CD4-positive, alpha-beta T cell (primary cell): ENCODE results near the gene LRRTM2. TPM values are rescaled to one million over a fixed set of nuclear protein-coding genes. Genes with fewer than 3 reads are reported as not detected.
"Not testable (repeated sequence)": the region's sequence is repeated elsewhere in the genome, so short reads cannot be mapped to it uniquely, and the experiment has no call there.

Source experiments
- ATAC-seq: fragments of 200-7000 bp; cut with Tn5 transposase; one replicate; pipeline ENCODE4 v1.10.0; 2022; ENCODE audit warnings: mild to moderate bottlenecking; ENCODE audit not compliant: poor library complexity
- CTCF ChIA-PET: fragments of 350-600 bp; sonication (Branson Sonifier 250); formaldehyde crosslinking; loops from one replicate; lab custom pipeline; 2021; ENCODE audit warnings: antibody characterized with exemption, inconsistent platforms; lab: Charles Lee
- POLR2A ChIA-PET: fragments of 350-600 bp; sonication (Branson Sonifier 250); formaldehyde crosslinking; loops from one replicate; lab custom pipeline; 2021; ENCODE audit warnings: antibody characterized with exemption, inconsistent platforms; lab: Charles Lee
- DNase-seq, 14 experiments: peaks; one replicate each; pipeline ENCODE4 v3.0.0-alpha.2; 2013 to 2020; ENCODE audit warnings: mixed read lengths in 2 of 14
- H3K27ac ChIP-seq, 2 donors: one replicate each; pipeline versions ENCODE4 v1.5.1 to v1.7.0; 2013; ENCODE audit warnings: low read length in 2 of 2, low read depth in 1 of 2, mild to moderate bottlenecking in 1 of 2
- H3K27me3 ChIP-seq, 2 experiments: 1 replicate in 1 of 2; 2 replicates in 1 of 2; pipeline versions ENCODE4 v1.6.1 to v1.7.0; 2013; ENCODE audit warnings: low read length in 2 of 2, control low read depth in 1 of 2, mild to moderate bottlenecking in 1 of 2, moderate library complexity in 1 of 2; ENCODE audit not compliant: insufficient read depth in 2 of 2, control insufficient read depth in 1 of 2
- H3K36me3 ChIP-seq: one replicate; pipeline ENCODE4 v1.6.1; 2013; ENCODE audit warnings: low read length, control low read depth; ENCODE audit not compliant: insufficient read depth
- H3K4me1 ChIP-seq: one replicate; pipeline ENCODE4 v1.6.1; 2013; ENCODE audit warnings: low read length, control low read depth; ENCODE audit not compliant: insufficient read depth
- H3K4me3 ChIP-seq: one replicate; pipeline ENCODE4 v1.5.1; 2013; ENCODE audit warnings: mild to moderate bottlenecking, low read length, moderate library complexity
- H3K9me3 ChIP-seq, 2 experiments: 1 replicate in 1 of 2; 2 replicates in 1 of 2; pipeline versions ENCODE4 v1.6.1 to v1.7.0; 2013; ENCODE audit warnings: low read length in 2 of 2, mild to moderate bottlenecking in 2 of 2, control low read depth in 1 of 2, moderate library complexity in 1 of 2; ENCODE audit not compliant: control insufficient read depth in 1 of 2, insufficient read depth in 1 of 2
- H3K27ac Mint-ChIP-seq: one replicate; pipeline ENCODE4 v1.8.0; 2020; ENCODE audit warnings: mixed read lengths
- H3K27me3 Mint-ChIP-seq: one replicate; pipeline ENCODE4 v1.8.0; 2021; ENCODE audit warnings: mixed read lengths
- H3K36me3 Mint-ChIP-seq: one replicate; pipeline ENCODE4 v1.8.0; 2021; ENCODE audit warnings: low read depth, mixed read lengths
- H3K4me1 Mint-ChIP-seq: one replicate; pipeline ENCODE4 v1.8.0; 2021; ENCODE audit warnings: low read depth, mixed read lengths
- H3K4me3 Mint-ChIP-seq: one replicate; pipeline ENCODE4 v1.8.0; 2020; ENCODE audit warnings: mild to moderate bottlenecking, mixed read lengths
- H3K9me3 Mint-ChIP-seq: one replicate; pipeline ENCODE4 v1.8.0; 2020; ENCODE audit warnings: mixed read lengths
- CTCF ChIP-seq: fragments of 200-600 bp; IDR thresholded peaks from one replicate; pipeline ENCODE4 v1.8.0; 2022; ENCODE audit warnings: antibody characterized with exemption, mild to moderate bottlenecking
- intact Hi-C, 2 experiments: fragments of 100-400 bp; cut with DNase I in 1 of 2; cut with micrococcal nuclease in 1 of 2; formaldehyde crosslinking; loops; one replicate each; pipeline versions ENCODE4 v1.15.1 to v1.9.0; 2023 to 2025; cut with DNase I, micrococcal nuclease
- polyA plus RNA-seq, 2 donors: library from polyadenylated mRNA; unstranded; fragments of 120-200 nt; gene quantifications; one replicate each; pipeline ENCODE4 v1.2.1, GENCODE V29; 2013
- total RNA-seq, 174 experiments: library from RNA in 2 of 174; stranded (reverse) in 2 of 174; gene quantifications; one replicate each; pipeline ENCODE4 v1.2.3 and lab custom pipeline; 2021 to 2026

LRRTM2 gene
- total RNA-seq: under 1 TPM; 0.03 to 0.22 TPM
- polyA plus RNA-seq (2013, experiment 1 of 2): 0.04 TPM
- polyA plus RNA-seq (2013, experiment 2 of 2): 0.15 TPM
- total RNA-seq (lab: John Stamatoyannopoulos, UW): 0 to 0.53 (median 0.08) reads per million in 172 experiments

DNA sequence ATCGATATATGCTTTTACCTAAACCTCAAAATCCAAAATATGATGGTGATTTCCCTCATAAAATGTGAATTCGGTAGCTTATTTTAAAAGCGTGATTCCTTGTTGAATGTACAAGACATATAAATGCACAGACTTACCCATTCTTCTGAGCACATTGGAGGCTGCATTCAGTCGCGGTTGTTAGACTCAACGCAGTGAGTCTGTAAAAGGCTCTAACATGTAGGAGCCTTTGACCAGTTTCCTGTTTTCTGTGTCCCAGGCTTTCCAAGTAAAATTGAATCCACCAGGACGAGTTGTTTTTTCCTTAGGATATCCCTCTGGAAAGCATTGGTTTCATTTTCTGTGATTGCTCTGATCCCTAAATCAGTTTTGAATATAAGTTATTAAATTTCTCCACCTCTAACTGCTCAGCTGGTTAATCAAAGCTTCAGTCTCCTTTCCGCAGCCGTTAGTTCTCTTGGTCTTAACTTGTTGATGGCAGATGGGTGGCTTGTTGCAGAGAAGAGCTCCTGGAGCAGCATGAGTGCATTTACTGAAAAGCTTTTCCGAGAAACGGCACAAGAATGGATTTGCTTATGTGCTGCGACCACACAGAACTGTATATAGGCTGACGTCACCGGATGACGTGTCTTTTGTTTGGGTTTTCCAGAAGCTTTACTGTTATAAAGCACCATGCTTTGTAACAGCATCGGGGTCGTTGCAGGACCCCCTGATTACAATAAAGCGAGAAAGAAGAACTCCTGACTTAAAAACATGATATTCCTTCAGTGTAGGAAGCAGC is at the start of gene LRRTM2:
LRRTM2 (minus strand) TSS at position 565 of the 781 bp plus-strand sequence; CDS start at position 141, 424 bp downstream.
- Mint-ChIP-seq H3K36me3 (no peaks in the 10 kb centered on the region), H3K4me1 (peaks cover 13% of the 10 kb centered on the region), H3K27ac (no peak within 1 kb of the TSS), H3K9me3 (no peaks in the 10 kb centered on the region), H3K4me3 (no peak within 1 kb of the TSS), H3K27me3 (peaks cover 33% of the 10 kb centered on the region)
- Histone ChIP-seq H3K4me1 (no peaks in the 10 kb centered on the region), H3K4me3 (no peak within 1 kb of the TSS), H3K36me3 (no peaks in the 10 kb centered on the region), H3K9me3 (no peaks in the 10 kb centered on the region), H3K27me3 (peaks cover 0 to 7% of the 10 kb centered on the region in 2 experiments), H3K27ac (no peak within 1 kb of the TSS)
- intact Hi-C loops: loop anchor here in 1 of 2 experiments (5.0 kb wide), 1 partner anchor 387 kb away; no protein-coding TSS in a partner anchor
- no peak for ATAC-seq
- no peak for DNase-seq
- POLR2A ChIA-PET: interaction anchor here (0.8 kb wide), 1 partner anchor 8 kb away, joined by 3 read pairs; no protein-coding TSS in a partner anchor
- CTCF ChIA-PET: no interaction called here
- TF ChIP-seq CTCF: no peak

- POLR2A ChIA-PET: no interaction called here
Observed at GRCh38 chr5:138922494-138922893, 47.4 kb upstream of the LRRTM2 start.

GRCh38 chr5:138921362-138921761 is 46.2 kb upstream of the LRRTM2 start:
- H3K4me3 Mint-ChIP-seq, POLR2A ChIA-PET, CTCF ChIA-PET: not testable (repeated sequence)

More at GRCh38 chr5:138922494-138922893, 47.4 kb upstream of the LRRTM2 start:
- no peak overlapping the region for H3K27ac Mint-ChIP-seq
- H3K27me3 ChIP-seq: no peaks in the 10 kb centered on the region
- H3K9me3 ChIP-seq: no peaks in the 10 kb centered on the region
- no peak overlapping the region for H3K4me3 ChIP-seq
- no peaks in the 10 kb centered on the region for H3K4me1 ChIP-seq
- no peaks in the 10 kb centered on the region for H3K4me1 Mint-ChIP-seq
- H3K4me3 Mint-ChIP-seq: no peak overlapping the region
- TF ChIP-seq CTCF: no peak
- H3K36me3 ChIP-seq: no peaks in the 10 kb centered on the region
- H3K36me3 Mint-ChIP-seq: no peaks in the 10 kb centered on the region
- intact Hi-C loops: no loop called here
- H3K27me3 Mint-ChIP-seq: no peaks in the 10 kb centered on the region
- H3K27ac ChIP-seq: no peak overlapping the region
- CTCF ChIA-PET: interaction anchor here (0.7 kb wide), 1 partner anchor 180 kb away, joined by 3 read pairs; no protein-coding TSS in a partner anchor
- ATAC-seq: no peak
- H3K9me3 Mint-ChIP-seq: no peaks in the 10 kb centered on the region
- DNase-seq: no peak

More at GRCh38 chr5:138921362-138921761, 46.2 kb upstream of the LRRTM2 start:
- H3K27ac Mint-ChIP-seq, DNase-seq, H3K9me3 Mint-ChIP-seq, H3K27ac ChIP-seq, H3K36me3 Mint-ChIP-seq, H3K36me3 ChIP-seq, H3K4me1 ChIP-seq, H3K27me3 Mint-ChIP-seq, H3K4me1 Mint-ChIP-seq, intact Hi-C loops, ATAC-seq, H3K27me3 ChIP-seq, H3K9me3 ChIP-seq, H3K4me3 ChIP-seq: not testable (repeated sequence)
